VCaP (cell line): ENCODE results near the gene GSTA3.
"Not testable (repeated sequence)": the region's sequence is repeated elsewhere in the genome, so short reads cannot be mapped to it uniquely, and the experiment has no call there.

Experiments
- H3K27ac ChIP-seq: fragments of 450-650 bp; 2 replicates; pipeline ENCODE4 v1.5.1; 2017
- TF ChIP-seq, protein P1 (sequence below): fragments of 450-650 bp; conservative IDR thresholded peaks from 2 replicates; pipeline ENCODE4 v1.5.1; 2017; ENCODE audit warnings: mild to moderate bottlenecking, moderate library complexity

Gene GSTA3

DNA sequence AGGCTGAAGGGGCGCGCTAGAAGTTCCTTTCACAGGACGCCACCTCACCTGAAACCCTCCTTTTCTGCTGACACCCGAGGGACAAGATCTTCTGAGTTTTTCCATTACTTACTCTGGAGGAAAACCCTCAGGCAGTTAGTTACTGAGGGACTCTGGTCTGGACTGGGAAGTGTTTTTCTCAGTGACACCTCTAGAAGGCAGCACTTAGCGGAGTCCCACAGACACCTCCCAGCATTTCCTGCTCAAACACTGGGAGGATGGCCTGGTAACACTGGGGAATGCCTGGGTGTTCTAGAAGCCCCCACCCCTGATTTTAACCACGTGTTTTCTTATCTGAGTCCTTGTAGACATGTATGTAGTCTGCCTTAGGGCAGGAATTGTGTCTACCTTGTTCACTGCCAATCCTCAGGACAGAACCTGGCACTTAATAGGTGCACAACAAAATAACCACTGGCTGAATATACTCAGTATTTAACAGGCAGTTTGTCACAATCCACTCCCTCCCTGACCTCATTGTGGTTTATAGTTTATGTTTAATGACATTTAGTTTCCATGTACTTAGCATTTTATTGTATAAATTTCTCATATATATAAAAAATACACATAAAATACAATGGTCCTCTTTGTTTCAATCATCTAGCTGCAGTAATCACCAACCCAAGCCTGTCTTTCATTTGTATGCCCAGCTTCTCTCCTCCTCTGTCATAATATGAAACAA lies 4.8 kb downstream of the GSTA3 start:
- TF ChIP-seq, protein P1, sequence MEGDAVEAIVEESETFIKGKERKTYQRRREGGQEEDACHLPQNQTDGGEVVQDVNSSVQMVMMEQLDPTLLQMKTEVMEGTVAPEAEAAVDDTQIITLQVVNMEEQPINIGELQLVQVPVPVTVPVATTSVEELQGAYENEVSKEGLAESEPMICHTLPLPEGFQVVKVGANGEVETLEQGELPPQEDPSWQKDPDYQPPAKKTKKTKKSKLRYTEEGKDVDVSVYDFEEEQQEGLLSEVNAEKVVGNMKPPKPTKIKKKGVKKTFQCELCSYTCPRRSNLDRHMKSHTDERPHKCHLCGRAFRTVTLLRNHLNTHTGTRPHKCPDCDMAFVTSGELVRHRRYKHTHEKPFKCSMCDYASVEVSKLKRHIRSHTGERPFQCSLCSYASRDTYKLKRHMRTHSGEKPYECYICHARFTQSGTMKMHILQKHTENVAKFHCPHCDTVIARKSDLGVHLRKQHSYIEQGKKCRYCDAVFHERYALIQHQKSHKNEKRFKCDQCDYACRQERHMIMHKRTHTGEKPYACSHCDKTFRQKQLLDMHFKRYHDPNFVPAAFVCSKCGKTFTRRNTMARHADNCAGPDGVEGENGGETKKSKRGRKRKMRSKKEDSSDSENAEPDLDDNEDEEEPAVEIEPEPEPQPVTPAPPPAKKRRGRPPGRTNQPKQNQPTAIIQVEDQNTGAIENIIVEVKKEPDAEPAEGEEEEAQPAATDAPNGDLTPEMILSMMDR: no peak
- no peak overlapping the region for H3K27ac ChIP-seq

GRCh38 chr6:52900536-52900935 lies 9.0 kb downstream of the GSTA3 start:
- H3K27ac ChIP-seq: no peak overlapping the region
- TF ChIP-seq, protein P1: no peak

DNA sequence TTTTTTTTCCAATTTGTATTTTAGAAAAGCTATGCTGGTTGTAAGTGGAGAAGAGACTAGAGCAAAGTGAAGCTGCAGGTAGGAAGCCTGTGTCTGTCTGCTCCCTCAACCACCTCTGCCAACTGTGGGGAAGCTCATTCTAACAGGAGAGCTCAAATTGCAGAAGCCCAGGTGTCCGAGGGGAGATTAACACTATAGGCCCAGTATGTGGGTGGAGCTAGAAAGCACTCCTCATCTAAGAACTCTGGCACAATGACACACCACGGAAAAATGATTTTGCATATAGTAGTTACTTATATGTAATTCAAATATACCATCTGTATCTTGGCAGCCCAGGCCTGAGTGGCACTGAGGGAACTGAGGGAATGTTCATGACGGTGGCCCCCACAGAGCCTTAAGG lies 13.7 kb downstream of the GSTA3 start:
- not testable (repeated sequence) for H3K27ac ChIP-seq

DNA sequence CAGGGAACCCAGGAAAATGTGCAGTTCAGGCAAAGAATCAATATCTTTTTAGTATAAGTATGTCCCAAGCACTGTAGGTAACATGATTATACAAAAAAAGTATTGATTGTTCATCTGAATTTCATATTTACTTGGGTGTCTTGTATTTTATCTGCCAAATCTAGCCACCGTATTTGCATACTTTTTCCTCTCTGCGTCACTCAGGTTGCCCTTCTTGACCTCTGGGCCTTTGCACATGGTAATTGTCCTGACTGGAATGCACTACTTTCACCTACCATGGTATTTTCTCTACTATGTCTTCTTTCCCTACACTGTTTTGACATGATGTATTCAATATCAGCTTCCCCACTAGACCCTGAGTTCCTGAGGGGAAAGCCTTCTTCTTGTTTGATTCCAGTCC lies 15.2 kb downstream of the GSTA3 start:
- no peak overlapping the region for H3K27ac ChIP-seq
- TF ChIP-seq, protein P1: no peak

DNA sequence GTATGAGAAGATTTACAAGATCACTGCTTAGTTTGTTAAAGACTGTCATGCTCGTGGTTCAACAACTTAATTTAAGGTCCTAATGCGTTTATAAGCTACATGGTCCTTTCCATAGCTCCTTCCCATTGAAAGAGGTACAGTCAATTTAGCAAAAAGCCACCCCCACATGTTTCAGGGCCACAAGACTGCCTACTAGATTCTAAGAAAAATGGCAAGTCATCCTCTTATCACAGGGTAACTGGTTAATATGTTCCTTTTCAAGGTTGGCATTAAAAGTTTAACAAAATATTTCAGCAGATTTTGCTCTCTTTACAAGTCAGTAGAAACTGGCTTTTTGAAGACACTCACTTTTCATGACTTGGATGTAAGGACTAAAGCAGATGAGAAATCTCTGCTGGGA lies 15.7 kb downstream of the GSTA3 start:
- TF ChIP-seq, protein P1: no peak

DNA sequence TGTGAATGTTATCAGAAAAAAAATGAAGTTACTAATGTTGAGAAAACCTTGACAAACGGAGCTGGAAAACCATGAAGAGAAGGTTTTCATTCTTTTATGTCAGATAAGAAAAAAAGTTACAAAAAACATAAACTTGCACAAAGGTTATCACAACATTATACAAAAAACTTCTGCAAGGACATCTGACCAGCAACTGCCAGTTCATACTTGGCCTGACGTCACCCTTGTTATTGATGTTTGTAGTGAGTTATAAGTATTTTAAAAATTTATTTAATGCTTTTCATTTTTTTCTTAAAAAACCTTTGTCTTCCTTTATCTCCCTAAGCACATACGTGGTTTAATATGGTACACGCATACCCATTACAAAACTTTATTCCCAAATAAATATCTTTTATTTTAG lies 16.3 kb downstream of the GSTA3 start:
- no peak overlapping the region for H3K27ac ChIP-seq
- TF ChIP-seq, protein P1: no peak

More for the DNA sequence above, 15.7 kb downstream of the GSTA3 start:
- H3K27ac ChIP-seq: no peak overlapping the region

DNA sequence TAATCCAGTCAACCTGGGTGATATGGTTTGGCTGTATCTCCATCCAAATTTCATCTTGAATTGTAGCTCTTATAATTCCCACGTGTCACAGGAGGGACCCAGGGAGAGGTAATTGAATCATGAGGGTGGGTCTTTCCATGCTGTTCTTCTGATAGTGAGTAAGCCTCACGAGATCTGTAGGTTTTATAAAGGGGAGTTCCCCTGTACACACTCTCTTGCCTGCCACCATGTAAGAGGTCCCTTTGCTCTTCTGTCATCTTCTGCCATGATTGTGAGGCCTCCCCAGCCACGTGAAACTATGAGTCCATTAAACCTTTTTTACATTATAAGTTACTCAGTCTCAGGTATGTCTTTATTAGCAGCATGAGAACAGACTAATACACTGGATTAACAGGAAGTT lies 19.5 kb downstream of the GSTA3 start:
- H3K27ac ChIP-seq: no peak overlapping the region
- TF ChIP-seq, protein P1: no peak

- TF ChIP-seq, protein P1: no peak
These were observed 21.5 kb downstream of the GSTA3 start for GRCh38 chr6:52887910-52888524.

More at GRCh38 chr6:52887910-52888524, 21.5 kb downstream of the GSTA3 start:
- no peak overlapping the region for H3K27ac ChIP-seq
